ENCODE measurements around the gene CBX2. TPM values are rescaled to one million over a fixed set of nuclear protein-coding genes. Genes with fewer than 3 reads are reported as not detected.
"Not testable (repeated sequence)": the region's sequence is repeated elsewhere in the genome, so short reads cannot be mapped to it uniquely, and the experiment has no call there.

Gene CBX2
- total and polyA plus RNA-seq, 2 of the 4 experiments (the other 2 are of a cell fraction) = 2.0 to 3.2 TPM

- H3K9ac ChIP-seq (ENCODE audit: low read depth, low read length); H3K14ac ChIP-seq (replicated peaks; ENCODE audit: low read depth, low read length); H2AK9ac ChIP-seq (replicated peaks; ENCODE audit: low read depth, low read length, poor library complexity); intact Hi-C loops (cut with micrococcal nuclease); BruUV-seq (replicated peaks); H2BK120ac ChIP-seq (ENCODE audit: low read depth, low read length); H3K56ac ChIP-seq (ENCODE audit: extremely low read depth, insufficient read depth, low read length); CTCF ChIA-PET; H3K27ac ChIP-seq (ENCODE audit: insufficient read depth, low read length); H2BK15ac ChIP-seq (ENCODE audit: low read depth, low read length); H2AFZ ChIP-seq (replicated peaks; ENCODE audit: low read length, poor library complexity); H3K18ac ChIP-seq (ENCODE audit: low read depth, low read length); H4K8ac ChIP-seq (ENCODE audit: low read depth in 2 of 2, low read length in 2 of 2); H3K79me1 ChIP-seq (ENCODE audit: low read depth in 1 of 2, low read length in 2 of 2); H2BK5ac ChIP-seq (ENCODE audit: low read depth, low read length, poor library complexity, severe bottlenecking); H3K36me3 ChIP-seq (ENCODE audit: control insufficient read depth, insufficient read depth, low read length); DNase-seq; H3K23ac ChIP-seq (ENCODE audit: low read depth, low read length); H3K4ac ChIP-seq (ENCODE audit: low read depth, low read length); H2AK5ac ChIP-seq (ENCODE audit: low read depth, low read length); ATAC-seq (ENCODE audit: low read depth); H4K20me1 ChIP-seq (ENCODE audit: insufficient read depth, low read length); POLR2A ChIA-PET (ENCODE audit: unreplicated experiment); H3K9me3 ChIP-seq (ENCODE audit: control insufficient read depth, insufficient read depth, low read length); H4K91ac ChIP-seq (ENCODE audit: insufficient read depth, low read depth, low read length); dilution Hi-C loops (cut with HindIII; ENCODE audit: low sequenced_read_pairs, unreplicated experiment); H2BK20ac ChIP-seq (ENCODE audit: low read depth, low read length); H3K4me2 ChIP-seq (ENCODE audit: low read depth, low read length); H3K4me1 ChIP-seq (ENCODE audit: control insufficient read depth, insufficient read depth, low read length); H3K4me3 ChIP-seq (ENCODE audit: insufficient read depth, low read depth, low read length); H3K9me1 ChIP-seq (ENCODE audit: insufficient read depth, low read length); H4K5ac ChIP-seq (ENCODE audit: low read depth, low read length): not testable (repeated sequence)
- 100% methylated on average over 1 of the region's 9 CpGs; no CpG with 5 or more reads in 1 of the 2 experiments for WGBS, 2 experiments (ENCODE audit: extremely low coverage in 2 of 2, insufficient read length in 1 of 2)
- peaks cover 31% of the 10 kb centered on the region for H3K27me3 ChIP-seq (ENCODE audit: control insufficient read depth, insufficient read depth, low read length)
- in situ Hi-C loops (cut with MboI; ENCODE audit: low sequenced_read_pairs) = loop anchor here (10.0 kb wide), 1 partner anchor 160 kb away; no protein-coding TSS in a partner anchor
Measured at GRCh38 chr17:79754903-79755302, 23.0 kb upstream of the CBX2 start.
